ENCODE measurements around the gene P4HTM.

- TF ChIP-seq POLR2A (IDR thresholded peaks at IDR 0.05) (no peak), CTCF (IDR thresholded peaks at IDR 0.05) (no peak), POLR2AphosphoS5 (IDR thresholded peaks at IDR 0.05) (no peak)
These were observed 38.2 kb downstream of the P4HTM start for GRCh38 chr3:49028298-49028672.
